ENCODE data around the gene CAPNS2. TPM values are rescaled to one million over a fixed set of nuclear protein-coding genes. Genes with fewer than 3 reads are reported as not detected.

CAPNS2 gene
- total and polyA plus RNA-seq, 2 of the 13 experiments (the other 11 are each of a cell fraction or from before 2014, with no cell fraction given), result 0.29 TPM; not detected in 1

DNA sequence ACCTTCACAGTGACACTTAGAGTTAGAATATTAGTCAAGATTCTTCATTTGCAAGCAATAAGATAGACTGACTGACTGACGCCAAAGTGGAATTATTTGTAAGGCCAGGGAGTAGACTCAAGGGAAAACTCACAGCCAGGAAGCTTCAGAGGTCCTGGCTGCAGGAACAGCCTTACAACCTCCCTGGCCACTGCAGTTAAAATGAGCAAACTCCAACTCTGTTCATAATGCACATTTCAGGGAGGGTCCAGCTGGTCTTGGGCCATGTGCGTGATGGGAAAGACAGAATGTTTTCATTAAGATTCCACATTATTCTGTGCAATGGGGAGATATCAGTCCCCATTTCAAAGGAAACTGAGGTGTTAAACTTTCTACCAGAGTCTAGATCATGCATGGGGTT lies 9.9 kb downstream of the CAPNS2 start:
- no TSS peak for BruUV-seq (replicated peaks)
- CTCF ChIA-PET (ENCODE audit: low intra/inter-chr PET ratio, low total read pairs), result no interaction called here
- H3K4me3 ChIP-seq (replicated peaks in 1 of 3; ENCODE audit: insufficient read depth in 1 of 3, low read depth in 2 of 3, low read length in 3 of 3), result no peak overlapping the region
- no peak for TF ChIP-seq GPBP1L1 (CRISPR knock-in tag; IDR thresholded peaks at IDR 0.05)
- TF ChIP-seq NFATC3 (CRISPR knock-in tag; IDR thresholded peaks at IDR 0.05), result no peak
- TF ChIP-seq, protein P1, sequence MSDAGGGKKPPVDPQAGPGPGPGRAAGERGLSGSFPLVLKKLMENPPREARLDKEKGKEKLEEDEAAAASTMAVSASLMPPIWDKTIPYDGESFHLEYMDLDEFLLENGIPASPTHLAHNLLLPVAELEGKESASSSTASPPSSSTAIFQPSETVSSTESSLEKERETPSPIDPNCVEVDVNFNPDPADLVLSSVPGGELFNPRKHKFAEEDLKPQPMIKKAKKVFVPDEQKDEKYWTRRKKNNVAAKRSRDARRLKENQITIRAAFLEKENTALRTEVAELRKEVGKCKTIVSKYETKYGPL (CRISPR knock-in tag; IDR thresholded peaks at IDR 0.05), result no peak
- TF ChIP-seq NFYC (CRISPR knock-in tag; IDR thresholded peaks at IDR 0.05), result no peak
- TF ChIP-seq, protein P2, sequence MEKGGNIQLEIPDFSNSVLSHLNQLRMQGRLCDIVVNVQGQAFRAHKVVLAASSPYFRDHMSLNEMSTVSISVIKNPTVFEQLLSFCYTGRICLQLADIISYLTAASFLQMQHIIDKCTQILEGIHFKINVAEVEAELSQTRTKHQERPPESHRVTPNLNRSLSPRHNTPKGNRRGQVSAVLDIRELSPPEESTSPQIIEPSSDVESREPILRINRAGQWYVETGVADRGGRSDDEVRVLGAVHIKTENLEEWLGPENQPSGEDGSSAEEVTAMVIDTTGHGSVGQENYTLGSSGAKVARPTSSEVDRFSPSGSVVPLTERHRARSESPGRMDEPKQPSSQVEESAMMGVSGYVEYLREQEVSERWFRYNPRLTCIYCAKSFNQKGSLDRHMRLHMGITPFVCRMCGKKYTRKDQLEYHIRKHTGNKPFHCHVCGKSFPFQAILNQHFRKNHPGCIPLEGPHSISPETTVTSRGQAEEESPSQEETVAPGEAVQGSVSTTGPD (CRISPR knock-in tag; IDR thresholded peaks at IDR 0.05), result no peak
- TF ChIP-seq, protein P3, sequence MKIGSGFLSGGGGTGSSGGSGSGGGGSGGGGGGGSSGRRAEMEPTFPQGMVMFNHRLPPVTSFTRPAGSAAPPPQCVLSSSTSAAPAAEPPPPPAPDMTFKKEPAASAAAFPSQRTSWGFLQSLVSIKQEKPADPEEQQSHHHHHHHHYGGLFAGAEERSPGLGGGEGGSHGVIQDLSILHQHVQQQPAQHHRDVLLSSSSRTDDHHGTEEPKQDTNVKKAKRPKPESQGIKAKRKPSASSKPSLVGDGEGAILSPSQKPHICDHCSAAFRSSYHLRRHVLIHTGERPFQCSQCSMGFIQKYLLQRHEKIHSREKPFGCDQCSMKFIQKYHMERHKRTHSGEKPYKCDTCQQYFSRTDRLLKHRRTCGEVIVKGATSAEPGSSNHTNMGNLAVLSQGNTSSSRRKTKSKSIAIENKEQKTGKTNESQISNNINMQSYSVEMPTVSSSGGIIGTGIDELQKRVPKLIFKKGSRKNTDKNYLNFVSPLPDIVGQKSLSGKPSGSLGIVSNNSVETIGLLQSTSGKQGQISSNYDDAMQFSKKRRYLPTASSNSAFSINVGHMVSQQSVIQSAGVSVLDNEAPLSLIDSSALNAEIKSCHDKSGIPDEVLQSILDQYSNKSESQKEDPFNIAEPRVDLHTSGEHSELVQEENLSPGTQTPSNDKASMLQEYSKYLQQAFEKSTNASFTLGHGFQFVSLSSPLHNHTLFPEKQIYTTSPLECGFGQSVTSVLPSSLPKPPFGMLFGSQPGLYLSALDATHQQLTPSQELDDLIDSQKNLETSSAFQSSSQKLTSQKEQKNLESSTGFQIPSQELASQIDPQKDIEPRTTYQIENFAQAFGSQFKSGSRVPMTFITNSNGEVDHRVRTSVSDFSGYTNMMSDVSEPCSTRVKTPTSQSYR (CRISPR knock-in tag; IDR thresholded peaks at IDR 0.05; ENCODE audit: borderline replicate concordance), result no peak
- TF ChIP-seq, protein P4, sequence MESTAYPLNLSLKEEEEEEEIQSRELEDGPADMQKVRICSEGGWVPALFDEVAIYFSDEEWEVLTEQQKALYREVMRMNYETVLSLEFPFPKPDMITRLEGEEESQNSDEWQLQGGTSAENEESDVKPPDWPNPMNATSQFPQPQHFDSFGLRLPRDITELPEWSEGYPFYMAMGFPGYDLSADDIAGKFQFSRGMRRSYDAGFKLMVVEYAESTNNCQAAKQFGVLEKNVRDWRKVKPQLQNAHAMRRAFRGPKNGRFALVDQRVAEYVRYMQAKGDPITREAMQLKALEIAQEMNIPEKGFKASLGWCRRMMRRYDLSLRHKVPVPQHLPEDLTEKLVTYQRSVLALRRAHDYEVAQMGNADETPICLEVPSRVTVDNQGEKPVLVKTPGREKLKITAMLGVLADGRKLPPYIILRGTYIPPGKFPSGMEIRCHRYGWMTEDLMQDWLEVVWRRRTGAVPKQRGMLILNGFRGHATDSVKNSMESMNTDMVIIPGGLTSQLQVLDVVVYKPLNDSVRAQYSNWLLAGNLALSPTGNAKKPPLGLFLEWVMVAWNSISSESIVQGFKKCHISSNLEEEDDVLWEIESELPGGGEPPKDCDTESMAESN (CRISPR knock-in tag; conservative IDR thresholded peaks at IDR 0.05), result no peak
- TF ChIP-seq ZNF256 (CRISPR knock-in tag; conservative IDR thresholded peaks at IDR 0.05), result no peak
- TF ChIP-seq ZNF816 (CRISPR knock-in tag; IDR thresholded peaks at IDR 0.05; ENCODE audit: borderline replicate concordance), result no peak
- no peak for TF ChIP-seq FOXK2 (IDR thresholded peaks at IDR 0.05)
- no peak for TF ChIP-seq ARID4A (CRISPR knock-in tag; IDR thresholded peaks at IDR 0.05; ENCODE audit: borderline replicate concordance)
- TF ChIP-seq RFXANK (CRISPR knock-in tag; IDR thresholded peaks at IDR 0.05), result no peak

More for the DNA sequence above, 9.9 kb downstream of the CAPNS2 start:
- ATAC-seq (no peak), FAIRE-seq (no peak), DNase-seq (ENCODE audit: low spot score) (no peak)
- no peak overlapping the region for H3K9ac ChIP-seq (ENCODE audit: insufficient read depth, low read depth, low read length)
- no peak overlapping the region for H3K4me2 ChIP-seq (ENCODE audit: low read depth, low read length)
- H2AFZ ChIP-seq (ENCODE audit: low read length), result no peak overlapping the region
- POLR2A ChIA-PET, result no interaction called here
- no peaks in the 10 kb centered on the region for H3K79me2 ChIP-seq (ENCODE audit: insufficient read depth, low read length)
- 87% methylated on average over 2 of the region's 2 CpGs for WGBS (ENCODE audit: low lambda C conversion rate)
- no peaks in the 10 kb centered on the region for H3K9me3 ChIP-seq (ENCODE audit: low read length)
- peaks cover 3% of the 10 kb centered on the region for H3K4me1 ChIP-seq (ENCODE audit: insufficient read depth, low read length)
- in situ Hi-C loops (cut with HindIII; ENCODE audit: extremely low pct_ligation_motif_present, low pct_unique_long_range_greater_than_20kb), result no loop called here
- no peaks in the 10 kb centered on the region for H4K20me1 ChIP-seq (ENCODE audit: insufficient read depth, low read length)
- peaks cover 3 to 7% of the 10 kb centered on the region in 2 experiments; a peak in 3 of 5 replicates for H3K36me3 ChIP-seq (replicated peaks in 1 of 2; ENCODE audit: control insufficient read depth in 1 of 2, insufficient read depth in 2 of 2, low read length in 2 of 2)
- H3K27ac ChIP-seq (ENCODE audit: extremely low read length, insufficient read depth, low read length), result no peak overlapping the region
- intact Hi-C loops (cut with micrococcal nuclease; ENCODE audit: unreplicated experiment), result no loop called here
- H3K27me3 ChIP-seq (ENCODE audit: control insufficient read depth in 1 of 2, insufficient read depth in 2 of 2, low read length in 2 of 2), result no peaks in the 10 kb centered on the region
